Endothelial cell of umbilical vein (primary cell): ENCODE measurements around the gene E2F2. TPM values are rescaled to one million over a fixed set of nuclear protein-coding genes. Genes with fewer than 3 reads are reported as not detected.

Experiments used
- BruUV-seq: library from RNA; stranded (reverse); fragments of 400-500 nt; replicated peaks from 2 replicates; lab custom pipeline; 2021; lab: Mats Ljungman, UMichigan
- CTCF ChIA-PET: fragments of 300-600, 350-600 bp; sonication (Branson Sonifier 250); formaldehyde crosslinking; loops from one replicate; lab custom pipeline; 2021; ENCODE audit warnings: antibody characterized with exemption, inconsistent platforms; lab: Charles Lee
- POLR2A ChIA-PET: fragments of 300-600, 350-600 bp; sonication (Branson Sonifier 250); formaldehyde crosslinking; loops from one replicate; lab custom pipeline; 2021; ENCODE audit warnings: antibody characterized with exemption, inconsistent platforms; lab: Charles Lee
- DNase-seq: peaks from one replicate; pipeline ENCODE4 v3.0.0-alpha.2; 2011; ENCODE audit warnings: low read depth, low spot score
- FAIRE-seq: peaks from 2 replicates; lab custom pipeline; 2011; peaks lifted over from hg19 to GRCh38; lab: Jason Lieb, UNC
- H2AFZ ChIP-seq: 2 replicates; pipeline ENCODE4 v1.6.0; 2012; ENCODE audit warnings: low read depth, low read length, control low read depth, inconsistent platforms
- H3K27ac ChIP-seq: 2 replicates; pipeline ENCODE4 v1.5.1; 2011; ENCODE audit warnings: low read depth, mild to moderate bottlenecking, control low read depth, low read length, moderate library complexity; ENCODE audit not compliant: insufficient read depth
- H3K27me3 ChIP-seq, 2 experiments: 2 replicates each; pipeline versions ENCODE4 v1.6.0 to v1.6.1; 2011; ENCODE audit warnings: low read length in 2 of 2, mixed read lengths in 1 of 2; ENCODE audit not compliant: control insufficient read depth in 2 of 2, insufficient read depth in 2 of 2
- H3K36me3 ChIP-seq, 2 experiments: 2 replicates in 1 of 2; 3 replicates in 1 of 2; pipeline ENCODE4 v1.5.1; 2011; ENCODE audit warnings: low read length in 2 of 2, mild to moderate bottlenecking in 1 of 2, moderate library complexity in 1 of 2; ENCODE audit not compliant: control insufficient read depth in 2 of 2, insufficient read depth in 2 of 2; ENCODE audit errors: extremely low read depth in 1 of 2
- H3K4me1 ChIP-seq: 3 replicates; pipeline ENCODE4 v1.5.1; 2011; ENCODE audit warnings: mild to moderate bottlenecking, low read length; ENCODE audit not compliant: control insufficient read depth, insufficient read depth; ENCODE audit errors: extremely low read depth
- H3K4me2 ChIP-seq: 2 replicates; pipeline ENCODE4 v1.6.1; 2011; ENCODE audit warnings: low read length, control low read depth, mixed read lengths; ENCODE audit not compliant: insufficient read depth
- H3K4me3 ChIP-seq, 3 experiments: fragments of 200-600 bp in 1 of 3; sonication (generic), shearing (Covaris generic) in 1 of 3; replicated peaks in 1 of 3; 2 replicates each; pipeline ENCODE4 v1.5.1; 2011 to 2016; ENCODE audit warnings: control low read depth in 3 of 3, low read length in 3 of 3, mild to moderate bottlenecking in 2 of 3, inconsistent platforms in 1 of 3, low read depth in 1 of 3, moderate library complexity in 1 of 3; ENCODE audit not compliant: insufficient read depth in 1 of 3
- H3K79me2 ChIP-seq: 2 replicates; pipeline ENCODE4 v1.6.0; 2012; ENCODE audit warnings: low read length, inconsistent platforms; ENCODE audit not compliant: control insufficient read depth, insufficient read depth
- H3K9ac ChIP-seq: replicated peaks from 2 replicates; pipeline ENCODE3; 2011; ENCODE audit warnings: low read length, control low read depth; ENCODE audit not compliant: insufficient read depth; ENCODE audit errors: extremely low read depth
- H3K9me1 ChIP-seq: replicated peaks from 3 replicates; pipeline ENCODE4 v1.6.0; 2011; ENCODE audit warnings: mild to moderate bottlenecking, low read length; ENCODE audit not compliant: control insufficient read depth, insufficient read depth; ENCODE audit errors: extremely low read depth
- H3K9me3 ChIP-seq: replicated peaks from 2 replicates; pipeline ENCODE4 v1.5.1; 2012; ENCODE audit warnings: low read length, inconsistent platforms; ENCODE audit not compliant: control insufficient read depth, insufficient read depth
- H4K20me1 ChIP-seq: replicated peaks from 2 replicates; pipeline ENCODE3; 2011; ENCODE audit warnings: mild to moderate bottlenecking, low read length; ENCODE audit not compliant: control insufficient read depth, insufficient read depth; ENCODE audit errors: extremely low read depth
- EZH2 ChIP-seq: IDR thresholded peaks from 2 replicates; pipeline ENCODE4 v1.6.1; 2012; ENCODE audit warnings: borderline replicate concordance, low read depth, mild to moderate bottlenecking, moderate library complexity, low read length, inconsistent platforms; ENCODE audit not compliant: severe bottlenecking
- FOS ChIP-seq: IDR thresholded peaks from 2 replicates; pipeline ENCODE4 v1.6.1; 2011; ENCODE audit warnings: mild to moderate bottlenecking, low read length, moderate library complexity, borderline replicate concordance; ENCODE audit not compliant: insufficient read depth
- GATA2 ChIP-seq: IDR thresholded peaks from 2 replicates; pipeline ENCODE4 v1.7.0; 2011; ENCODE audit warnings: low read depth, mild to moderate bottlenecking, moderate library complexity, mixed read lengths, low read length; ENCODE audit not compliant: insufficient read length, insufficient read depth
- JUN ChIP-seq: IDR thresholded peaks from 2 replicates; pipeline ENCODE4 v1.6.1; 2011; ENCODE audit warnings: borderline replicate concordance, low read depth; ENCODE audit not compliant: insufficient read length, insufficient read depth
- MYC ChIP-seq: IDR thresholded peaks from one replicate; pipeline ENCODE4 v1.6.1; 2011; ENCODE audit warnings: mild to moderate bottlenecking, low read depth, low read length
- POLR2A ChIP-seq: IDR thresholded peaks from 2 replicates; pipeline ENCODE4 v1.6.1; 2012; ENCODE audit warnings: low read depth, mild to moderate bottlenecking, control low read depth, low read length
- POLR2AphosphoS5 ChIP-seq: IDR thresholded peaks from 2 replicates; pipeline ENCODE4 v1.6.1; 2012; ENCODE audit warnings: low read depth, mild to moderate bottlenecking, control low read depth, low read length, moderate library complexity; ENCODE audit not compliant: insufficient read depth
- dilution Hi-C: fragments of 300-500 bp; cut with MboI; formaldehyde crosslinking; loops from one replicate; pipeline ENCODE4 v1.15.0; 2019; ENCODE audit warnings: low sequenced_read_pairs; ENCODE audit not compliant: extremely low pct_ligation_motif_present
- intact Hi-C: fragments of 100-400 bp; cut with micrococcal nuclease; formaldehyde crosslinking; loops from one replicate; pipeline ENCODE4 v1.10.0; 2022
- polyA plus RNA-seq, 4 experiments: library from polyadenylated mRNA; depleted of rRNA in 3 of 4; stranded (reverse) in 3 of 4; unstranded in 1 of 4; fragments of >200 nt; gene quantifications; 2 replicates each; pipeline versions ENCODE4 v1.2.1 to v1.2.3, GENCODE V29; 2011 to 2012; ENCODE audit warnings: missing spikeins in 1 of 4
- total RNA-seq: library from RNA; stranded (reverse); gene quantifications from 2 replicates; pipeline ENCODE4 v1.2.3, GENCODE V29; 2021
- TF ChIP-seq, protein P1 (sequence below): IDR thresholded peaks from 2 replicates; pipeline ENCODE4 v1.6.1; 2011; ENCODE audit not compliant: insufficient read depth, insufficient read length
- TF ChIP-seq, protein P2 (sequence below), 2 donors: IDR thresholded peaks; 1 replicate in 1 of 2; 2 replicates in 1 of 2; pipeline ENCODE4 v1.5.1; 2011; ENCODE audit warnings: low read length in 2 of 2, mild to moderate bottlenecking in 2 of 2, moderate library complexity in 2 of 2, control low read depth in 1 of 2, inconsistent platforms in 1 of 2, low read depth in 1 of 2; ENCODE audit not compliant: insufficient read depth in 1 of 2; ENCODE audit errors: extremely low read depth in 1 of 2

The E2F2 gene
- total and polyA plus RNA-seq, 2 donors (not counting 3 experiments of a cell fraction or from before 2014, with no cell fraction given) = 1.1 to 5.6 TPM

DNA sequence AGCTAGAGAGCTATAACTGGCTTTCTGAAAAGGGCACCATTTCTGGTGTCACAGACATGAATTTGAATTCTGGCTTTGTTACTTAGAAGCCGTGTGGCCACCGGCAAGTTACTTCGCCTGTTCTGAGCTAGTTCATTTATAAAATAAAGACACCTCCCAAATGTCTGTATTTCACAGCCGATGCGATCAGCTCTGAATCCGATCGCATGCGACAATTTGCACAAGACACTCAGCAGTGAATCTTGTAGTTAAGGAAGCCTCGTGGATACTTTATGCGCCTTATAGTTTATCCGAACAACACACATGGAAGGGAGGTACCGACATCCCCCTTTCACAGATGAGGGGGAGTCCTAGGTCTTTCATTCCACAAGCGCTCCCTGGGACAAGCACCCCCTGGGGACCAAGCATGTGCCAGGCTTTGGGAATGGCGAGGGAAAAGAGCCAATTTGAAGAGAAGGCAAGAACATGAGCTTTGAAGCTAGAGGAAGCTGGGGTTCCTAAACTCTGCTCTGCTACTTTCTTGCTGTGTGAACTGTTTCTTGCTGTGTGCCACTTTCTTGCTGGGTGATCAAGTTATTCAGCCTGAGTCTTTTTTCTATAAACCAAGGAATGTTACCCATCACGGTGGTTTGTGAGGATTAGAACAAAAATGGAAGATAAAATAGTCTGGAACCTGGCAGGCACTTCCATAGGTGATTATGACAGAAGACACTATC is 24.4 kb upstream of the E2F2 start:
- H3K4me1 ChIP-seq = peaks cover 47% of the 10 kb centered on the region
- dilution Hi-C loops = no loop called here

DNA sequence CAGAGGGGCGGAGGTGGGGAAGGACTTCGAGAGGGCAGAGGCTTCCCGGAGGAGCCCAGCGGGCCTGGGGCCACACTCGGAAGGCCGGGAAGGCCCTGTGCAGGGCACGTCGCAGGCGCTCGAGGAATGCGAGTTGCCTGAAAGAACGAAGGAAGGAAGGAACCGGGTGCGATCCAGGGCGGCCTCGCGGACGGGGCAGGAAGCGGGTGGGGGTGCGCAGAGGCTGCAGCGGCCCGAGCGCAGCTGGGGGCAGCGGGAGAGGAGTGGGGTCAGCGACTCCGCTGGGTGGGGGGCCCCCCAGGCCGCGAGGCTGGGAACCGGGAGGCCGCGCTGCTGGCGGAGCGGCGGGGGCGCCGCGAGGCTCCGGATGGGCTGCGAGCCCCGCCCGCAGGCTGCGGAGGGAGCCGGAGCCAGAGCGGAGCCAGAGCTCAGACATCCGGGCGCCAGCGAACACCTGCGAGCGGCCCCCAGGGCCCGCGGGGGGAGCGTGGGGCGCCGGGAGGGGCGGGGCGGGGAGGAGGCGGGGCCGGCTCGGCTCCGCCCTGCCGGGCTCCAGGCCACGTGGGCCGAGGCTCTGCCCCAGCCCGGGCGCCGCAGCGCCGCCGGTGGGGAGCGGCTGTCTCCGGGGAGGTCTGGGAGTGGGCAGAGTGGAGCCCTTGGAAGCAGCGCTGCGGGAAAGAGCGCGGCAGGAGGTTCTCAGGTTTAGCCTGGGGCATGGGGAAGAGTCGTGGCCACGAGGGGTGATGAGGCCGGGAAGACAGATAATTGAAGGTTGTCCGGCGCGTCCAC is 23.6 kb upstream of the E2F2 start:
- H3K79me2 ChIP-seq = peaks cover 22% of the 10 kb centered on the region
- peaks cover 39% of the 10 kb centered on the region for H3K4me1 ChIP-seq
- dilution Hi-C loops (no loop called here), intact Hi-C loops (loop anchor here (1.0 to 5.0 kb wide), 5 partner anchors 8 to 248 kb away; partner anchors contain the start of genes ELOA and GALE)
- H4K20me1 ChIP-seq = no peaks in the 10 kb centered on the region
- H3K4me2 ChIP-seq = peak overlapping the region; percentile 79
- ChIA-PET CTCF (interaction anchor here (0.6 to 24.8 kb wide), 14 partner anchors 10 to 467 kb away, joined by 3 to 1069 read pairs (median 3); partner anchors contain the start of gene E2F2), POLR2A (interaction anchor here (0.6 to 1.7 kb wide), 4 partner anchors 23 to 80 kb away, joined by 3 to 7 read pairs (median 4); no protein-coding TSS in a partner anchor)
- FAIRE-seq = peak; percentile 80
- no peaks in the 10 kb centered on the region for H3K27me3 ChIP-seq
- H3K36me3 ChIP-seq = peaks cover 2 to 3% of the 10 kb centered on the region in 2 experiments
- H3K4me3 ChIP-seq = peak overlapping the region in 2 of 3 experiments; percentile 32 to 55
- TF ChIP-seq EZH2 = no peak
- peak; percentile 14 for TF ChIP-seq FOS
- TF ChIP-seq POLR2AphosphoS5 = peak; percentile 95
- peak; percentile 55 for TF ChIP-seq MYC
- TF ChIP-seq JUN = no peak
- TF ChIP-seq, protein P1, sequence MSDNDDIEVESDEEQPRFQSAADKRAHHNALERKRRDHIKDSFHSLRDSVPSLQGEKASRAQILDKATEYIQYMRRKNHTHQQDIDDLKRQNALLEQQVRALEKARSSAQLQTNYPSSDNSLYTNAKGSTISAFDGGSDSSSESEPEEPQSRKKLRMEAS = peak; percentile 56
- TF ChIP-seq GATA2 = no peak
- TF ChIP-seq POLR2A = peak; percentile 93
- TF ChIP-seq, protein P2, sequence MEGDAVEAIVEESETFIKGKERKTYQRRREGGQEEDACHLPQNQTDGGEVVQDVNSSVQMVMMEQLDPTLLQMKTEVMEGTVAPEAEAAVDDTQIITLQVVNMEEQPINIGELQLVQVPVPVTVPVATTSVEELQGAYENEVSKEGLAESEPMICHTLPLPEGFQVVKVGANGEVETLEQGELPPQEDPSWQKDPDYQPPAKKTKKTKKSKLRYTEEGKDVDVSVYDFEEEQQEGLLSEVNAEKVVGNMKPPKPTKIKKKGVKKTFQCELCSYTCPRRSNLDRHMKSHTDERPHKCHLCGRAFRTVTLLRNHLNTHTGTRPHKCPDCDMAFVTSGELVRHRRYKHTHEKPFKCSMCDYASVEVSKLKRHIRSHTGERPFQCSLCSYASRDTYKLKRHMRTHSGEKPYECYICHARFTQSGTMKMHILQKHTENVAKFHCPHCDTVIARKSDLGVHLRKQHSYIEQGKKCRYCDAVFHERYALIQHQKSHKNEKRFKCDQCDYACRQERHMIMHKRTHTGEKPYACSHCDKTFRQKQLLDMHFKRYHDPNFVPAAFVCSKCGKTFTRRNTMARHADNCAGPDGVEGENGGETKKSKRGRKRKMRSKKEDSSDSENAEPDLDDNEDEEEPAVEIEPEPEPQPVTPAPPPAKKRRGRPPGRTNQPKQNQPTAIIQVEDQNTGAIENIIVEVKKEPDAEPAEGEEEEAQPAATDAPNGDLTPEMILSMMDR (IDR thresholded peaks at IDR 0.05; ENCODE audit: extremely low read depth in 1 of 2, insufficient read depth in 1 of 2, low read depth in 1 of 2, low read length in 2 of 2) = peak in 1 of 2 donors; percentile 42
- H3K27ac ChIP-seq = peak overlapping the region; percentile 99
- H3K9ac ChIP-seq = peak overlapping the region; percentile 99
- H3K9me1 ChIP-seq = no peaks in the 10 kb centered on the region
- H2AFZ ChIP-seq = no peak overlapping the region
- no TSS peak for BruUV-seq
- DNase-seq = peak; percentile 94
- no peaks in the 10 kb centered on the region for H3K9me3 ChIP-seq

More for the DNA sequence above, 24.4 kb upstream of the E2F2 start:
- CTCF ChIA-PET = interaction anchor here (0.7 to 24.8 kb wide), 11 partner anchors 9 to 109 kb away, joined by 3 to 1069 read pairs (median 4); partner anchors contain the start of gene ASAP3
- peaks cover 2 to 3% of the 10 kb centered on the region in 2 experiments for H3K36me3 ChIP-seq
- H3K4me3 ChIP-seq = peak overlapping the region in 2 of 3 experiments; percentile 32 to 55
- BruUV-seq = TSS peak; percentile 39
- H4K20me1 ChIP-seq = no peaks in the 10 kb centered on the region
- TF ChIP-seq GATA2 (no peak), POLR2A (no peak), MYC (no peak), POLR2AphosphoS5 (peak; percentile 5), JUN (no peak), FOS (no peak)
- H2AFZ ChIP-seq = no peak overlapping the region
- no peaks in the 10 kb centered on the region for H3K9me1 ChIP-seq
- DNase-seq (peak; percentile 78), FAIRE-seq (no peak)
- intact Hi-C loops = loop anchor here (2.0 to 5.0 kb wide), 3 partner anchors 137 to 247 kb away; partner anchors contain the start of genes ELOA and GALE
- peak overlapping the region; percentile 99 for H3K9ac ChIP-seq
- peak overlapping the region; percentile 99 for H3K27ac ChIP-seq
- H3K79me2 ChIP-seq = peaks cover 24% of the 10 kb centered on the region
- peak overlapping the region; percentile 79 for H3K4me2 ChIP-seq
- H3K27me3 ChIP-seq = no peaks in the 10 kb centered on the region
- POLR2A ChIA-PET = interaction anchor here (1.2 to 1.7 kb wide), 4 partner anchors 9 to 82 kb away, joined by 4 to 5 read pairs (median 4); no protein-coding TSS in a partner anchor
- H3K9me3 ChIP-seq = no peaks in the 10 kb centered on the region
